22Rv1 (cell line): Measurements from ENCODE around the gene HSD3B2.

Source experiments
- ZFX ChIP-seq: fragments of 450-650 bp; IDR thresholded peaks from 2 replicates; pipeline ENCODE4 v1.6.1; 2017; ENCODE audit warnings: antibody characterized with exemption, borderline replicate concordance
- TF ChIP-seq, protein P1 (sequence below): fragments of 450-650 bp; IDR thresholded peaks from 2 replicates; pipeline ENCODE4 v1.5.1; 2017; ENCODE audit warnings: mild to moderate bottlenecking

DNA sequence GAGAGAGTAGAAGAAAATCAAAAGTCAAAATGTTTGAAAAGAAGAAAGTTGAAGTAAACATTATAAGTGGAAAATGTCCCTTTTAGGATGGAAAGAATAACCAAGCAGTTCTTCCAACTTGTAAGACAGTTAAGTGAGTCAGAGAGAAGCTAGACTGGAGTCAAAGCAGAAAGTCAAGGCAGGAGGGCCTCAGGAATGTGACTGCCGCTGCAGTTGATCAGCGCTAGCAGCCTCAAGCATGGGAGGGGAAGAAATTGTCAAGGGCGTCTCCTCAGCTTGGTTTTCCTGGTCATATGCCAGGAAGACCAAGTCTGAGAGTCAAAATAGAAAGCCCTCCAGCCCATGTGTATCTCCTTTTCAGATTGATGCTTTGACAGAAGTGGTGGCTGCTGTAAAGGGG is 23.2 kb upstream of the HSD3B2 start:
- TF ChIP-seq, protein P1, sequence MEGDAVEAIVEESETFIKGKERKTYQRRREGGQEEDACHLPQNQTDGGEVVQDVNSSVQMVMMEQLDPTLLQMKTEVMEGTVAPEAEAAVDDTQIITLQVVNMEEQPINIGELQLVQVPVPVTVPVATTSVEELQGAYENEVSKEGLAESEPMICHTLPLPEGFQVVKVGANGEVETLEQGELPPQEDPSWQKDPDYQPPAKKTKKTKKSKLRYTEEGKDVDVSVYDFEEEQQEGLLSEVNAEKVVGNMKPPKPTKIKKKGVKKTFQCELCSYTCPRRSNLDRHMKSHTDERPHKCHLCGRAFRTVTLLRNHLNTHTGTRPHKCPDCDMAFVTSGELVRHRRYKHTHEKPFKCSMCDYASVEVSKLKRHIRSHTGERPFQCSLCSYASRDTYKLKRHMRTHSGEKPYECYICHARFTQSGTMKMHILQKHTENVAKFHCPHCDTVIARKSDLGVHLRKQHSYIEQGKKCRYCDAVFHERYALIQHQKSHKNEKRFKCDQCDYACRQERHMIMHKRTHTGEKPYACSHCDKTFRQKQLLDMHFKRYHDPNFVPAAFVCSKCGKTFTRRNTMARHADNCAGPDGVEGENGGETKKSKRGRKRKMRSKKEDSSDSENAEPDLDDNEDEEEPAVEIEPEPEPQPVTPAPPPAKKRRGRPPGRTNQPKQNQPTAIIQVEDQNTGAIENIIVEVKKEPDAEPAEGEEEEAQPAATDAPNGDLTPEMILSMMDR, result no peak
- no peak for TF ChIP-seq ZFX
